HG02571 (cell line): Measurements from ENCODE around the gene HSPD1.
A peak's percentile ranks its signal among the peaks of the same experiment; 100 is the strongest.

Source experiments
- ATAC-seq: cut with Tn5 transposase; IDR thresholded peaks from one replicate; pipeline ENCODE4 v1.9.1; 2021; ENCODE audit warnings: mild to moderate bottlenecking, moderate library complexity; ENCODE audit not compliant: unreplicated experiment

The HSPD1 gene

GRCh38 chr2:197499594-197500502 lies at the start of gene HSPD1, which contains the start of gene HSPE1:
Gene HSPD1 (minus strand): TSS chr2:197499840. CDS start chr2:197498848, 992 bp downstream.
Gene HSPE1 (plus strand): TSS chr2:197500379. CDS start chr2:197500437, 58 bp downstream.
- peak; percentile 79 for ATAC-seq

- ATAC-seq = no peak
Observed at GRCh38 chr2:197548582-197548981, 48.9 kb upstream of the HSPD1 start.

GRCh38 chr2:197547163-197547900 lies 47.7 kb upstream of the HSPD1 start:
- ATAC-seq = no peak

- ATAC-seq = no peak
Observed at GRCh38 chr2:197543206-197543605, 43.6 kb upstream of the HSPD1 start.

GRCh38 chr2:197539734-197540133 lies 40.1 kb upstream of the HSPD1 start:
- no peak for ATAC-seq

- no peak for ATAC-seq
Observed at GRCh38 chr2:197538412-197538811, 38.8 kb upstream of the HSPD1 start.

GRCh38 chr2:197517150-197517549 lies 17.5 kb upstream of the HSPD1 start:
- ATAC-seq = no peak

- peak; percentile 9 for ATAC-seq
Observed at GRCh38 chr2:197516393-197516761, 16.7 kb upstream of the HSPD1 start.

- peak; percentile 94 for ATAC-seq
Observed at GRCh38 chr2:197515739-197516392, 16.2 kb upstream of the HSPD1 start, which contains the start of gene MOB4. Gene MOB4 (plus strand): TSS chr2:197516066. CDS start chr2:197516087, 21 bp downstream.

- peak; percentile 2 for ATAC-seq
Observed at GRCh38 chr2:197515315-197515738, 15.7 kb upstream of the HSPD1 start.

- ATAC-seq = no peak
Observed at GRCh38 chr2:197514754-197515153, 15.1 kb upstream of the HSPD1 start.

- ATAC-seq = no peak
Observed at GRCh38 chr2:197513915-197514314, 14.3 kb upstream of the HSPD1 start.

GRCh38 chr2:197506658-197507057 lies 7.0 kb upstream of the HSPD1 start:
- ATAC-seq = no peak

- no peak for ATAC-seq
Observed at GRCh38 chr2:197504512-197504911, 4.9 kb upstream of the HSPD1 start.

- no peak for ATAC-seq
Observed at GRCh38 chr2:197504000-197504399, 4.4 kb upstream of the HSPD1 start.

- ATAC-seq = no peak
Observed at GRCh38 chr2:197502685-197503084, 3.0 kb upstream of the HSPD1 start.

GRCh38 chr2:197502201-197502600 lies 2.6 kb upstream of the HSPD1 start:
- no peak for ATAC-seq

- ATAC-seq = peak; percentile 3
Observed at GRCh38 chr2:197500503-197501131, 977 bp upstream of the HSPD1 start.

- peak; percentile 20 for ATAC-seq
Observed at GRCh38 chr2:197498937-197499593, 575 bp downstream of the HSPD1 start.
